ENCODE results near the gene MARK4.

MARK4 gene

DNA sequence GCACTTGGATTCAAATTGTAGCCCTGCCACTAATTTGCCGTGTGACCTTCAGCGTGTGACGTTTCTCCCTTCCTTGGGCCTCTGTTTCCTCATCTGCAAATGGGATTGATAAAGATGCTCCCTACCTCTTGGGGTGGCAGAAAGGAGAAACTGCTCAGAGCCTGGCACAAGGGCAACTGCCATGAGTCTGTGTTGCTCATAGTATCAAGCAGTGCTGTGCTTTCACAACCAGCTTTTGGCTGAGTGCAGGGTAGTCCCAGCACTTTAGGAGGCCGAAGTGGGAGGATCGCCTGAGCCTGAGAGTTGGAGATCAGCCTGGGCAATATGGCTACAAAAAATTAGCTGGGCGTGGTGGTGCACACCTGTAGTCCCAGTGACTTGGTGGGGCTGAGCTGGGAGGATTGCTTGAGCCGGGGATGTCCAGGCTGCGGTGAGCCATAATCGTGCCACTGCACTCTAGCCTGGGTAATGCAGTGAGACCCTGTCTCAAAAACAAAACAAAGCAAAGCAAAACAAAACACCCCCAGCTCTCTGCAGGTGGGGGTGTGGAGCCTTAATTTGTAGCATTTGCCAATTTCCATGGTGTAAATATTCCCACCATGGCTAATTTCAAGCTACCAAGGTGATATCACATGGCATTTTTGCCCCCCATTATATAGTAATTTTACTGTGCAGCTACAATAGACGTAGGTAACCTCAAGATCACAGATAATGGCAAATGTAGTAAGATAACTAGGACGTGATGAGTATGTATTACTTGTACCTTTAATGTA is 1.6 kb upstream of the MARK4 start:
- TF ChIP-seq, protein P1, sequence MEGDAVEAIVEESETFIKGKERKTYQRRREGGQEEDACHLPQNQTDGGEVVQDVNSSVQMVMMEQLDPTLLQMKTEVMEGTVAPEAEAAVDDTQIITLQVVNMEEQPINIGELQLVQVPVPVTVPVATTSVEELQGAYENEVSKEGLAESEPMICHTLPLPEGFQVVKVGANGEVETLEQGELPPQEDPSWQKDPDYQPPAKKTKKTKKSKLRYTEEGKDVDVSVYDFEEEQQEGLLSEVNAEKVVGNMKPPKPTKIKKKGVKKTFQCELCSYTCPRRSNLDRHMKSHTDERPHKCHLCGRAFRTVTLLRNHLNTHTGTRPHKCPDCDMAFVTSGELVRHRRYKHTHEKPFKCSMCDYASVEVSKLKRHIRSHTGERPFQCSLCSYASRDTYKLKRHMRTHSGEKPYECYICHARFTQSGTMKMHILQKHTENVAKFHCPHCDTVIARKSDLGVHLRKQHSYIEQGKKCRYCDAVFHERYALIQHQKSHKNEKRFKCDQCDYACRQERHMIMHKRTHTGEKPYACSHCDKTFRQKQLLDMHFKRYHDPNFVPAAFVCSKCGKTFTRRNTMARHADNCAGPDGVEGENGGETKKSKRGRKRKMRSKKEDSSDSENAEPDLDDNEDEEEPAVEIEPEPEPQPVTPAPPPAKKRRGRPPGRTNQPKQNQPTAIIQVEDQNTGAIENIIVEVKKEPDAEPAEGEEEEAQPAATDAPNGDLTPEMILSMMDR (conservative IDR thresholded peaks at IDR 0.05; ENCODE audit: low read length) = no peak
- H3K4me3 ChIP-seq (ENCODE audit: low read length) = no peak overlapping the region
- no peak for DNase-seq (ENCODE audit: low read depth)

DNA sequence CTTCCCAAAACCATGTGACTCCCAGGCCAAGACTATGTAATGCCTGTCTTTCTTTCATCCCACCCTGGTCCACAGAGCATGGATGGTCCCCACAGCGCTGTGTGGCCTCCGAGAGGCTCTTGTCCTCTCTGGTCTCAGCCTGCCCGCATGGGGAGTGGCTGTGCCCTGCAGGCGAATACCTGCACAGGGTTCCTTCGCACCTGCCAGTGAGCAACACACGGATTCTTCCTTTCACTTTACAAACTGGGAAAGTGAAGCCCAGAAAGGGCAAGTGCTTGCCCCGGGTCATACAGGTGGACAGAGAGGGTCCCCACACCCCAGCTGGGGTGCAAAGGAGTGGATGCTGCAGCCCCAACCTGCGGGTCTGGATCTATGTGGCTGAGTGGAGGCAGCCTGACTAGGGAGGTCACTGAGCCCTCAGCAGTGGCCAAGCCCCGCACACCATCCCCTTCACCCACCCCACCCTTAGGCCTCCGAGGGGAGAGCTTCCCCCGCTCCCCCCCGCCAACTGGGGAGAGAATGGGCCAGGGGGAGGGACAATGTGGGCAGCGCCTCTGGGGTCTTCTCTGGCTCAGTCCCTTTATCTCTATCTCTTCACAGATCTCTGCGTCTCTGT is 747 bp upstream of the MARK4 start:
- peak overlapping the region; percentile 65 for H3K4me3 ChIP-seq (ENCODE audit: low read length)
- TF ChIP-seq, protein P1 (conservative IDR thresholded peaks at IDR 0.05; ENCODE audit: low read length) = no peak
- DNase-seq (ENCODE audit: low read depth) = no peak

DNA sequence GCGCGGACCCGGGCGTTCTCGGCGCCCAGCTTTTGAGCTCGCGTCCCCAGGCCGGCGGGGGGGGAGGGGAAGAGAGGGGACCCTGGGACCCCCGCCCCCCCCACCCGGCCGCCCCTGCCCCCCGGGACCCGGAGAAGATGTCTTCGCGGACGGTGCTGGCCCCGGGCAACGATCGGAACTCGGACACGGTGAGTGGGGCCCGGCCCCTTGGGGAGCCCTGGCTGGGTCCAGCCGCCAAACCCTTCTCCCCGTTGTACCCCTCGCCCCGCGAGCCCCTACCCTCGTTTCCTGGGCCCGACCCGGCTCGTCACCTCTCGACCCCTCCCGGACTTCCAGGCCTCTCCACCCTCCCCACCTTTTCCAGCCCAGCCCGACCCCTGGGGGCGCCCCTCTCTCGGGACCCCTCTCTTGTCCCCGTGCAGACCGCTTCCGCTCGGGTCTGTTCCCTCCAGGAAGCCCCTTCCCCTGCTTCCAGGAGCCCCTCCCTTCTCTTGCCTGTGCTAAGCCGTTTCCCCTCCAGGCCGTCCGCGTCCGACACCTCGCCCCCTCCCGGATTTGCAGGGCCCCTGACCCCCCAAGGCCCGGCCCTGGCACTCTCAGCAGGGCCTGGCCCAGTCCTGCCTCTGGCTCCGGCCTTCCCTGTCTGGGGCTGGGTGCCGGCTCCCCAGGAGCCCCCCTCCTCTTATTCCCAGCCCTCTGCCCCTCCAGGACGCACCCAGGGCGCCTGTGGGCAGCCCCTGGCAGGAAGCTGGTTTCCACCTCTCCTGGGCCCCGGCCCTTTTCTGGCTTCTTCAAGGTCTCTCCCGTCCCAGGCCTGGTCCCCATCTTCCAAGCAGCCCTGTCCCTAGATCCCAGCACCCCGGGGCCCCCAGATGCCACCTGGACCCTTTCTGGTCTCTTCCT is 632 bp downstream of the MARK4 start:
- TF ChIP-seq, protein P1 (conservative IDR thresholded peaks at IDR 0.05; ENCODE audit: low read length) = no peak
- peak overlapping the region; percentile 81 for H3K4me3 ChIP-seq (ENCODE audit: low read length)
- peak; percentile 21 for DNase-seq (ENCODE audit: low read depth)

DNA sequence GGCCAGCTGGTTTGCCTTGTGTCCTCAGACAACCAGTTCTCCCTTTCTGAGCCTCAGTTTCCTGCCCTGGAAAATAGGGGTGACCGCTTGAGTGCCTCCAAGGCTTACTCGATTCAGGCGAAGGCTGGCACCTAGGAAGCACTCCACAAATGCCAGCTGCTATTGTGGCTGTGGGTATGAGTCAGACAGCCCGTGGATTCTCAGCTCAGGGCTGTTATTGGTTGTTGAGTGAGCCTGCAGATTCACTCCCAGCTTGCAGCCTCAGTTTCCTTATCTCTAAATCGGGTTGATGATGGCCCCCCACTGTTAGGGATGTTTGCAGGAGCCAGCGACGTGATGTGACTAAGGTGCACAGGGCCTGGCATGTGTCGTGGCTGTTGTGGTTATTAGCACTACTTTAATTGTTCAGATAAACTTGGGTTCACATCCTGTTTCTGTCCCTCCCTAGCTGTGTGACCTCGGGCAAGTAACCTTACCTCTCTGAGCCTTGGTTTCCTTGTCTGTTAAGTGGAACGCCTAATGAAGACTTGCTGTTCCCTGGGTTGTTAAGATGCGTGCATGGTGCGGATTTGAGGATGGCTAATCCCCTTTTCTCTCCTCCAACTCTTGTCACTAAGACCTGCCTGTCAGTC is 2.4 kb downstream of the MARK4 start:
- TF ChIP-seq, protein P1 (conservative IDR thresholded peaks at IDR 0.05; ENCODE audit: low read length) = no peak
- H3K4me3 ChIP-seq (ENCODE audit: low read length) = peak overlapping the region; percentile 81; the same call in 1 of the 2 replicates
- DNase-seq (ENCODE audit: low read depth) = peak; percentile 30

DNA sequence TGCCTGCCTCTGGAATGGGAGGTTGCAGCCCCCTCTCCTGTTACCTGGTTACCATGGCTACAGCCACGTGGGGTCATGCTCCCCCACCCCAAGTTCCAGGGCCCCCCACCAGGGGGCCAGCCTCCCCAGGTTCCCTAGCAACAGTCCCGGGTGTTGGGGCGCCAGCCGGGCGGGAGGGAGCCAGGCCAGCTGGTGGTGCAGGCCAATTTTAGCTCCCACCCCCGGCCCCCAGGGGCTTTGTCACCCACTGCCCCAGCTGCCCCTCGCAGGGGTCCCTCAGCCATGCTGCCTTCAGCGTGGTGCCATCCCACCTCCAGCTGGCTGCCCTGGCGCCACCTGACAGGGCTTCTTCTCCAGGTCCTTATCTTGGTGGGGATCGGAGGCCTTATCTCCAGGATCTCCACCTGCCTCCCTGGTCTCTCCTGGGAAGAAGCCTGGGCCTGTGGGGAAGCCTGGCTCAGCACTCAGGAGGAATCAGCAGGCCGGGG is 3.0 kb downstream of the MARK4 start:
- no peak for DNase-seq (ENCODE audit: low read depth)
- H3K4me3 ChIP-seq (ENCODE audit: low read length) = no peak overlapping the region
- TF ChIP-seq, protein P1 (conservative IDR thresholded peaks at IDR 0.05; ENCODE audit: low read length) = peak; percentile 16; the same call in 1 of the 2 replicates

DNA sequence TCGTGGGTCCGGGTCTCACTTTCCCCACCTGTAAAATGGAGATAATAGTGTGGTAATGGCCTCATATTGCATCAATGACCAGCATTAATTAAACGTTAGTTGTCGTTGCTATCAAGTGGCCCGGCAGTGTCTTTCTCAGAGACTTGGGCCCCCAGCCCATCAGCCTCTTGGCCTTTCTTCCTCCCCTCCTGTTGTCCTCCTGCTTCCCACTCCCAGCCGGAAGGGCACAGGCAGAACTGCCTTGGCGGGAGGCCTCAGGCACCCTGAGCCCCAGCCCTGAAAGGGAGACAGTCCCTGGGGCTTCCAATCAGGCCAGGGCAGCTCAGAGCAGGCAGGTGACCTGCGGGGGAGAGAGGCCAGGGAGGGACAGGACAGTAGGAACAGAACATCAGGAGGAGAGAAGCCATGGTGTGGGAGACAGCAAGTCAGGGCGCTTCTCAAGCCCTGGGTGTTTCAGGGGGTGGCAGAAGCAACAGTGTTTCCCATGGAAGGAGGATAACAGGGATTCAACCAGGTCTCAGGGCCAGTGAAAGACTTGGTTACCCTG is 4.6 kb downstream of the MARK4 start:
- no peak overlapping the region for H3K4me3 ChIP-seq (ENCODE audit: low read length)
- TF ChIP-seq, protein P1 (conservative IDR thresholded peaks at IDR 0.05; ENCODE audit: low read length) = no peak
- DNase-seq (ENCODE audit: low read depth) = no peak

All from AG10803 (cell line).